Kidney (tissue), 14 donors: ENCODE data around the gene CST5. TPM values are rescaled to one million over a fixed set of nuclear protein-coding genes. Genes with fewer than 3 reads are reported as not detected.

Source experiments
- DNase-seq, 5 donors: peaks; one replicate each; pipeline ENCODE4 v3.0.0-alpha.2; 2013 to 2020
- FAIRE-seq: peaks from 2 replicates; lab custom pipeline; 2012; peaks lifted over from hg19 to GRCh38; lab: Jason Lieb, UNC
- H3K27ac ChIP-seq, 2 donors: one replicate each; pipeline ENCODE4 v1.7.0; 2013; ENCODE audit warnings: low read depth in 2 of 2, low read length in 2 of 2, inconsistent platforms in 1 of 2
- H3K27me3 ChIP-seq: one replicate; pipeline ENCODE4 v1.7.1; 2013; ENCODE audit warnings: low read length, inconsistent platforms; ENCODE audit not compliant: control insufficient read depth, insufficient read depth
- H3K36me3 ChIP-seq, 3 donors: one replicate each; pipeline versions ENCODE4 v1.7.0 to v1.7.1; 2013; ENCODE audit warnings: low read length in 3 of 3, control low read depth in 1 of 3, inconsistent platforms in 1 of 3; ENCODE audit not compliant: insufficient read depth in 3 of 3, control insufficient read depth in 2 of 3
- H3K4me1 ChIP-seq, 3 donors: one replicate each; pipeline versions ENCODE4 v1.7.0 to v1.7.1; 2013; ENCODE audit warnings: low read length in 3 of 3, inconsistent platforms in 1 of 3, low read depth in 1 of 3; ENCODE audit not compliant: control insufficient read depth in 2 of 3, insufficient read depth in 2 of 3
- H3K4me3 ChIP-seq, 3 donors: one replicate each; pipeline versions ENCODE4 v1.7.0 to v1.8.1; 2013; ENCODE audit warnings: low read length in 3 of 3, control low read depth in 1 of 3, inconsistent platforms in 1 of 3
- H3K9ac ChIP-seq, 3 donors: one replicate each; pipeline versions ENCODE4 v1.7.0 to v1.7.1; 2013; ENCODE audit warnings: low read length in 3 of 3, control low read depth in 1 of 3, inconsistent platforms in 1 of 3
- H3K9me3 ChIP-seq, 3 donors: one replicate each; pipeline versions ENCODE4 v1.7.0 to v1.7.1; 2013; ENCODE audit warnings: low read length in 3 of 3, control low read depth in 1 of 3, inconsistent platforms in 1 of 3; ENCODE audit not compliant: control insufficient read depth in 2 of 3, insufficient read depth in 1 of 3
- CTCF ChIP-seq: IDR thresholded peaks from 3 replicates; pipeline ENCODE4 v1.5.1; 2012; ENCODE audit warnings: mild to moderate bottlenecking, moderate library complexity, borderline replicate concordance; ENCODE audit not compliant: insufficient read depth; ENCODE audit errors: extremely low read depth
- intact Hi-C: fragments of 100-400 bp; cut with DNase I; formaldehyde crosslinking; loops from one replicate; pipeline ENCODE4 v1.11.1; 2022
- polyA plus RNA-seq: library from polyadenylated mRNA; stranded (reverse); fragments of 350-450 nt; fragmentation: Illumina TruSeq; extraction: RNeasy Lipid Tissue Mini Kit (QIAGEN cat#74804); gene quantifications from one replicate; pipeline ENCODE4 v1.2.3, GENCODE V29; 2014; ENCODE audit warnings: low read depth, low replicate concordance; ENCODE audit not compliant: insufficient read depth
- total RNA-seq: library from RNA; stranded (reverse); fragmentation: NEBNext Ultra II Directional; extraction: Animal tissue kit (Norgen Biotek cat#: 25700); gene quantifications from one replicate; pipeline ENCODE4 v1.2.1, GENCODE V29; 2021
- donor health status: control.
- donor health status: control.
- donor health status: control.
- donor health status: control.
- donor health status: control.
- donor health status: DM: yes; HTN: yes; CAD: no.
- donor health status: Normal renal cell carcinoma (clear cell type).

The CST5 gene
- total and polyA plus RNA-seq, 2 donors from 2014 or later: not detected

GRCh38 chr20:23924751-23925150 lies 45.2 kb upstream of the CST5 start:
- intact Hi-C loops: no loop called here
- H3K4me3 ChIP-seq: no peak overlapping the region
- FAIRE-seq: no peak

GRCh38 chr20:23923891-23924435 lies 44.4 kb upstream of the CST5 start:
- Histone ChIP-seq H3K9ac (no peak overlapping the region), H3K27me3 (no peaks in the 10 kb centered on the region), H3K9me3 (no peaks in the 10 kb centered on the region), H3K36me3 (no peaks in the 10 kb centered on the region), H3K4me1 (no peaks in the 10 kb centered on the region), H3K4me3 (no peak overlapping the region), H3K27ac (no peak overlapping the region)
- intact Hi-C loops: no loop called here
- TF ChIP-seq CTCF: no peak
- DNase-seq (no peak), FAIRE-seq (no peak)

More at GRCh38 chr20:23924751-23925150, 45.2 kb upstream of the CST5 start:
- Histone ChIP-seq H3K36me3 (no peaks in the 10 kb centered on the region), H3K27me3 (no peaks in the 10 kb centered on the region), H3K4me1 (no peaks in the 10 kb centered on the region), H3K27ac (no peak overlapping the region), H3K9ac (no peak overlapping the region), H3K9me3 (no peaks in the 10 kb centered on the region)
- DNase-seq: no peak
- no peak for TF ChIP-seq CTCF

GRCh38 chr20:23923311-23923710 lies 43.8 kb upstream of the CST5 start:
- intact Hi-C loops: no loop called here
- no peak overlapping the region for H3K27ac ChIP-seq
- H3K27me3 ChIP-seq: no peaks in the 10 kb centered on the region
- no peaks in the 10 kb centered on the region for H3K4me1 ChIP-seq
- TF ChIP-seq CTCF: no peak
- no peak overlapping the region for H3K9ac ChIP-seq
- no peak overlapping the region for H3K4me3 ChIP-seq
- no peaks in the 10 kb centered on the region for H3K36me3 ChIP-seq
- FAIRE-seq (no peak), DNase-seq (peak in 1 of 5 donors; percentile 48)
- H3K9me3 ChIP-seq: no peaks in the 10 kb centered on the region
